GM23338 (cell line): ENCODE measurements around the gene KCNMB2. TPM values are rescaled to one million over a fixed set of nuclear protein-coding genes. Genes with fewer than 3 reads are reported as not detected.

Source experiments
- ATAC-seq: fragments of 200-7000 bp; cut with Tn5 transposase; 3 replicates; pipeline ENCODE4 v1.9.1; 2020
- DNase-seq: peaks from one replicate; pipeline ENCODE4 v3.0.0-alpha.2; 2015; ENCODE audit warnings: low spot score
- H2AFZ ChIP-seq: fragments of 200-600 bp; sonication (generic); 2 replicates; pipeline ENCODE4 v1.8.0; 2016; ENCODE audit warnings: antibody characterized with exemption, mild to moderate bottlenecking, moderate library complexity
- H3F3A ChIP-seq: fragments of 200-600 bp; sonication (generic); replicated peaks from 2 replicates; pipeline ENCODE4 v1.8.0; 2017; ENCODE audit warnings: antibody characterized with exemption, mixed run types, low read depth
- H3K27ac ChIP-seq: fragments of 200-600 bp; sonication (generic); 2 replicates; pipeline ENCODE4 v1.6.1; 2016; ENCODE audit warnings: low read depth
- H3K27me3 ChIP-seq: fragments of 200-600 bp; sonication (generic); 2 replicates; pipeline ENCODE4 v1.8.0; 2016; ENCODE audit warnings: mild to moderate bottlenecking, mixed run types, moderate library complexity; ENCODE audit not compliant: insufficient read depth
- H3K36me3 ChIP-seq: fragments of 200-600 bp; sonication (generic); 2 replicates; pipeline ENCODE4 v1.8.0; 2016; ENCODE audit warnings: mild to moderate bottlenecking; ENCODE audit not compliant: insufficient read depth
- H3K4me1 ChIP-seq: fragments of 200-600 bp; sonication (generic); 2 replicates; pipeline ENCODE4 v1.8.0; 2016; ENCODE audit warnings: mild to moderate bottlenecking, moderate library complexity; ENCODE audit not compliant: insufficient read depth
- H3K4me2 ChIP-seq: fragments of 200-600 bp; sonication (generic); 2 replicates; pipeline ENCODE4 v1.7.1; 2017; ENCODE audit warnings: mixed run types
- H3K4me3 ChIP-seq: fragments of 200-600 bp; sonication (generic); 2 replicates; pipeline ENCODE4 v1.6.1; 2016; ENCODE audit warnings: mixed run types
- H3K79me2 ChIP-seq: fragments of 200-600 bp; sonication (generic); replicated peaks from 2 replicates; pipeline ENCODE4 v1.8.0; 2017; ENCODE audit warnings: mild to moderate bottlenecking; ENCODE audit not compliant: insufficient read depth
- H3K9me2 ChIP-seq: fragments of 200-600 bp; sonication (generic); 2 replicates; pipeline ENCODE4 v1.8.0; 2017; ENCODE audit not compliant: insufficient read depth
- H4K20me1 ChIP-seq: fragments of 200-600 bp; sonication (generic); replicated peaks from 2 replicates; pipeline ENCODE4 v1.8.0; 2017; ENCODE audit warnings: mild to moderate bottlenecking; ENCODE audit not compliant: insufficient read depth
- H3K27ac Mint-ChIP-seq: 2 replicates; pipeline ENCODE4 v1.8.0; 2020; ENCODE audit warnings: inconsistent platforms, mild to moderate bottlenecking, moderate library complexity, mixed read lengths
- H3K27me3 Mint-ChIP-seq: 3 replicates; pipeline ENCODE4 v1.8.0; 2022; ENCODE audit warnings: low read depth, mild to moderate bottlenecking, moderate library complexity, mixed read lengths, inconsistent platforms; ENCODE audit not compliant: insufficient read depth, poor library complexity
- H3K36me3 Mint-ChIP-seq: 3 replicates; pipeline ENCODE4 v1.8.0; 2021; ENCODE audit warnings: low read depth, mild to moderate bottlenecking, inconsistent platforms, moderate library complexity, mixed read lengths
- H3K4me1 Mint-ChIP-seq: 3 replicates; pipeline ENCODE4 v1.8.0; 2020; ENCODE audit warnings: mild to moderate bottlenecking, inconsistent platforms, mixed read lengths
- H3K4me3 Mint-ChIP-seq: 3 replicates; pipeline ENCODE4 v1.8.0; 2021; ENCODE audit warnings: moderate library complexity, mild to moderate bottlenecking, inconsistent platforms, mixed read lengths
- H3K9me3 Mint-ChIP-seq: 3 replicates; pipeline ENCODE4 v1.8.0; 2020; ENCODE audit warnings: moderate library complexity, mild to moderate bottlenecking, inconsistent platforms, mixed read lengths
- EZH2 ChIP-seq: fragments of 200-600 bp; sonication (generic); IDR thresholded peaks from one replicate; pipeline ENCODE4 v1.8.0; 2017; ENCODE audit warnings: antibody characterized with exemption, mild to moderate bottlenecking, low read depth; ENCODE audit not compliant: unreplicated experiment
- JUNB ChIP-seq: IDR thresholded peaks from one replicate; pipeline ENCODE4 v1.6.1; 2016; ENCODE audit warnings: antibody characterized with exemption; ENCODE audit not compliant: unreplicated experiment
- POLR2AphosphoS5 ChIP-seq: IDR thresholded peaks from 2 replicates; pipeline ENCODE4 v1.6.1; 2016; ENCODE audit warnings: antibody characterized with exemption, low read depth
- polyA plus RNA-seq: library from polyadenylated mRNA; unstranded; fragments of >200 nt; fragmentation: Nextera tagmentation; extraction: Ambion mirVana; gene quantifications from 2 replicates; pipeline ENCODE4 v1.2.1, GENCODE V29; 2016
- total RNA-seq: library from RNA; depleted of rRNA; stranded (reverse); fragments of >200 nt; shearing (Covaris generic); gene quantifications from 2 replicates; pipeline ENCODE4 v1.2.3, GENCODE V29; 2014
- TF ChIP-seq, protein P1 (sequence below): fragments of 250-450 bp; sonication (Bioruptor Pico); IDR thresholded peaks from 2 replicates; pipeline ENCODE4 v1.5.0; 2020; ENCODE audit warnings: mild to moderate bottlenecking, moderate library complexity
- TF ChIP-seq, protein P2 (sequence below): IDR thresholded peaks from 2 replicates; pipeline ENCODE4 v1.6.1; 2016; ENCODE audit warnings: antibody characterized with exemption

KCNMB2 gene
- total and polyA plus RNA-seq, 2 experiments from 2014 or later = 0.53 TPM; not detected in 1

DNA sequence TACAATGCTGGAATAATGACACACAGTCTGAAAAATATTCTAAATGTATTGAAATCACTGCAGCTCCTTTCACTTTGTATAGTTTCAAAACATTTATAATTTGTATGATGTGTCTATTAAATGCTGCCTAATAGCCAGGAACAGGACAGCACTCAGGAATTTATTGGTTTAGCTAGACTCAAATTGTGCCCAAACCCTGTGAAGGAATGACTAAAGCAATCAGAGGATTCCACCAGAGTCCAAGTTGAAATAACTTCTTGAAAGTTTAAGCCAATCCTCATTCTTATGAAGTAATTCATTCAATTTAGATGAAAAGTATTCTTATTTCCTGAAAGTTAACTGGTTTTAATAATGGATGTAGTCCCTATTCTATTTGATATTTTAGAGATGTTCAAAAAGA is 268.4 kb downstream of the KCNMB2 start:
- Histone ChIP-seq H3K4me1 (peaks cover 19% of the 10 kb centered on the region), H2AFZ (no peak overlapping the region), H3K4me2 (no peak overlapping the region), H3K27me3 (no peaks in the 10 kb centered on the region), H3K27ac (no peak overlapping the region), H4K20me1 (no peaks in the 10 kb centered on the region), H3K4me3 (no peak overlapping the region), H3K9me2 (no peaks in the 10 kb centered on the region), H3K36me3 (no peaks in the 10 kb centered on the region), H3K79me2 (no peaks in the 10 kb centered on the region), H3F3A (no peaks in the 10 kb centered on the region)
- DNase-seq (no peak), ATAC-seq (no peak)
- H3K27ac Mint-ChIP-seq = no peak overlapping the region
- TF ChIP-seq JUNB (no peak), POLR2AphosphoS5 (no peak), EZH2 (no peak)
- TF ChIP-seq, protein P1, sequence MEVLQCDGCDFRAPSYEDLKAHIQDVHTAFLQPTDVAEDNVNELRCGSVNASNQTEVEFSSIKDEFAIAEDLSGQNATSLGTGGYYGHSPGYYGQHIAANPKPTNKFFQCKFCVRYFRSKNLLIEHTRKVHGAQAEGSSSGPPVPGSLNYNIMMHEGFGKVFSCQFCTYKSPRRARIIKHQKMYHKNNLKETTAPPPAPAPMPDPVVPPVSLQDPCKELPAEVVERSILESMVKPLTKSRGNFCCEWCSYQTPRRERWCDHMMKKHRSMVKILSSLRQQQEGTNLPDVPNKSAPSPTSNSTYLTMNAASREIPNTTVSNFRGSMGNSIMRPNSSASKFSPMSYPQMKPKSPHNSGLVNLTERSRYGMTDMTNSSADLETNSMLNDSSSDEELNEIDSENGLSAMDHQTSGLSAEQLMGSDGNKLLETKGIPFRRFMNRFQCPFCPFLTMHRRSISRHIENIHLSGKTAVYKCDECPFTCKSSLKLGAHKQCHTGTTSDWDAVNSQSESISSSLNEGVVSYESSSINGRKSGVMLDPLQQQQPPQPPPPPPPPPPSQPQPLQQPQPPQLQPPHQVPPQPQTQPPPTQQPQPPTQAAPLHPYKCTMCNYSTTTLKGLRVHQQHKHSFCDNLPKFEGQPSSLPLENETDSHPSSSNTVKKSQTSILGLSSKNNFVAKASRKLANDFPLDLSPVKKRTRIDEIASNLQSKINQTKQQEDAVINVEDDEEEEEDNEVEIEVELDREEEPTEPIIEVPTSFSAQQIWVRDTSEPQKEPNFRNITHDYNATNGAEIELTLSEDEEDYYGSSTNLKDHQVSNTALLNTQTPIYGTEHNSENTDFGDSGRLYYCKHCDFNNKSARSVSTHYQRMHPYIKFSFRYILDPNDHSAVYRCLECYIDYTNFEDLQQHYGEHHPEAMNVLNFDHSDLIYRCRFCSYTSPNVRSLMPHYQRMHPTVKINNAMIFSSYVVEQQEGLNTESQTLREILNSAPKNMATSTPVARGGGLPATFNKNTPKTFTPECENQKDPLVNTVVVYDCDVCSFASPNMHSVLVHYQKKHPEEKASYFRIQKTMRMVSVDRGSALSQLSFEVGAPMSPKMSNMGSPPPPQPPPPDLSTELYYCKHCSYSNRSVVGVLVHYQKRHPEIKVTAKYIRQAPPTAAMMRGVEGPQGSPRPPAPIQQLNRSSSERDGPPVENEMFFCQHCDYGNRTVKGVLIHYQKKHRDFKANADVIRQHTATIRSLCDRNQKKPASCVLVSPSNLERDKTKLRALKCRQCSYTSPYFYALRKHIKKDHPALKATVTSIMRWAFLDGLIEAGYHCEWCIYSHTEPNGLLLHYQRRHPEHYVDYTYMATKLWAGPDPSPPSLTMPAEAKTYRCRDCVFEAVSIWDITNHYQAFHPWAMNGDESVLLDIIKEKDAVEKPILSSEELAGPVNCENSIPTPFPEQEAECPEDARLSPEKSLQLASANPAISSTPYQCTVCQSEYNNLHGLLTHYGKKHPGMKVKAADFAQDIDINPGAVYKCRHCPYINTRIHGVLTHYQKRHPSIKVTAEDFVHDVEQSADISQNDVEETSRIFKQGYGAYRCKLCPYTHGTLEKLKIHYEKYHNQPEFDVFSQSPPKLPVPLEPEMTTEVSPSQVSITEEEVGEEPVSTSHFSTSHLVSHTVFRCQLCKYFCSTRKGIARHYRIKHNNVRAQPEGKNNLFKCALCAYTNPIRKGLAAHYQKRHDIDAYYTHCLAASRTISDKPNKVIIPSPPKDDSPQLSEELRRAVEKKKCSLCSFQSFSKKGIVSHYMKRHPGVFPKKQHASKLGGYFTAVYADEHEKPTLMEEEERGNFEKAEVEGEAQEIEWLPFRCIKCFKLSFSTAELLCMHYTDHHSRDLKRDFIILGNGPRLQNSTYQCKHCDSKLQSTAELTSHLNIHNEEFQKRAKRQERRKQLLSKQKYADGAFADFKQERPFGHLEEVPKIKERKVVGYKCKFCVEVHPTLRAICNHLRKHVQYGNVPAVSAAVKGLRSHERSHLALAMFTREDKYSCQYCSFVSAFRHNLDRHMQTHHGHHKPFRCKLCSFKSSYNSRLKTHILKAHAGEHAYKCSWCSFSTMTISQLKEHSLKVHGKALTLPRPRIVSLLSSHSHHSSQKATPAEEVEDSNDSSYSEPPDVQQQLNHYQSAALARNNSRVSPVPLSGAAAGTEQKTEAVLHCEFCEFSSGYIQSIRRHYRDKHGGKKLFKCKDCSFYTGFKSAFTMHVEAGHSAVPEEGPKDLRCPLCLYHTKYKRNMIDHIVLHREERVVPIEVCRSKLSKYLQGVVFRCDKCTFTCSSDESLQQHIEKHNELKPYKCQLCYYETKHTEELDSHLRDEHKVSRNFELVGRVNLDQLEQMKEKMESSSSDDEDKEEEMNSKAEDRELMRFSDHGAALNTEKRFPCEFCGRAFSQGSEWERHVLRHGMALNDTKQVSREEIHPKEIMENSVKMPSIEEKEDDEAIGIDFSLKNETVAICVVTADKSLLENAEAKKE = no peak
- H3K27me3 Mint-ChIP-seq = no peaks in the 10 kb centered on the region
- peaks cover 9% of the 10 kb centered on the region; the same call in 2 of the 3 replicates for H3K4me1 Mint-ChIP-seq
- H3K4me3 Mint-ChIP-seq = no peak overlapping the region
- H3K9me3 Mint-ChIP-seq = no peaks in the 10 kb centered on the region
- no peaks in the 10 kb centered on the region for H3K36me3 Mint-ChIP-seq

- H2AFZ ChIP-seq = no peak overlapping the region
- H3K9me2 ChIP-seq = no peaks in the 10 kb centered on the region
- ATAC-seq (no peak), DNase-seq (no peak)
- no peaks in the 10 kb centered on the region for H3K27me3 ChIP-seq
- no peaks in the 10 kb centered on the region for H3F3A ChIP-seq
- no peak overlapping the region for H3K4me2 ChIP-seq
- no peaks in the 10 kb centered on the region for H3K36me3 ChIP-seq
- Mint-ChIP-seq H3K4me1 (peaks cover 9% of the 10 kb centered on the region; the same call in 2 of the 3 replicates), H3K4me3 (no peak overlapping the region), H3K9me3 (no peaks in the 10 kb centered on the region), H3K36me3 (no peaks in the 10 kb centered on the region), H3K27ac (no peak overlapping the region), H3K27me3 (no peaks in the 10 kb centered on the region)
- H3K4me1 ChIP-seq = peaks cover 19% of the 10 kb centered on the region
- H3K4me3 ChIP-seq = no peak overlapping the region
- no peaks in the 10 kb centered on the region for H3K79me2 ChIP-seq
- no peak overlapping the region for H3K27ac ChIP-seq
- no peaks in the 10 kb centered on the region for H4K20me1 ChIP-seq
- TF ChIP-seq, protein P2, sequence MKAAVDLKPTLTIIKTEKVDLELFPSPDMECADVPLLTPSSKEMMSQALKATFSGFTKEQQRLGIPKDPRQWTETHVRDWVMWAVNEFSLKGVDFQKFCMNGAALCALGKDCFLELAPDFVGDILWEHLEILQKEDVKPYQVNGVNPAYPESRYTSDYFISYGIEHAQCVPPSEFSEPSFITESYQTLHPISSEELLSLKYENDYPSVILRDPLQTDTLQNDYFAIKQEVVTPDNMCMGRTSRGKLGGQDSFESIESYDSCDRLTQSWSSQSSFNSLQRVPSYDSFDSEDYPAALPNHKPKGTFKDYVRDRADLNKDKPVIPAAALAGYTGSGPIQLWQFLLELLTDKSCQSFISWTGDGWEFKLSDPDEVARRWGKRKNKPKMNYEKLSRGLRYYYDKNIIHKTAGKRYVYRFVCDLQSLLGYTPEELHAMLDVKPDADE = no peak
These were observed 269.5 kb downstream of the KCNMB2 start for GRCh38 chr3:178805741-178806140.
